Measurements from ENCODE around the gene PRDM2. TPM values are rescaled to one million over a fixed set of nuclear protein-coding genes. Genes with fewer than 3 reads are reported as not detected.
"Not testable (repeated sequence)": the region's sequence is repeated elsewhere in the genome, so short reads cannot be mapped to it uniquely, and the experiment has no call there.

PRDM2 gene
- total RNA-seq, 1 experiment from 2014 or later: 28.4 TPM

GRCh38 chr1:13681921-13682320 lies 18.1 kb upstream of the PRDM2 start:
- no peak for DNase-seq
- H3K27me3 ChIP-seq: no peaks in the 10 kb centered on the region
- H3K9me3 ChIP-seq (replicated peaks): no peaks in the 10 kb centered on the region; the same call in 1 of the 2 replicates
- no peak overlapping the region for H3K4me3 ChIP-seq
- no peaks in the 10 kb centered on the region for H3K36me3 ChIP-seq
- no peaks in the 10 kb centered on the region for H3K4me1 ChIP-seq
- H3K27ac ChIP-seq: no peak overlapping the region

GRCh38 chr1:13682444-13682843 lies 17.5 kb upstream of the PRDM2 start:
- Histone ChIP-seq H3K4me3 (no peak overlapping the region), H3K27ac (no peak overlapping the region), H3K9me3 (replicated peaks) (no peaks in the 10 kb centered on the region; the same call in 1 of the 2 replicates), H3K36me3 (no peaks in the 10 kb centered on the region), H3K27me3 (no peaks in the 10 kb centered on the region), H3K4me1 (no peaks in the 10 kb centered on the region)
- no peak for DNase-seq

GRCh38 chr1:13683206-13683605 lies 16.8 kb upstream of the PRDM2 start:
- H3K4me1 ChIP-seq: no peaks in the 10 kb centered on the region
- H3K27me3 ChIP-seq: no peaks in the 10 kb centered on the region
- no peaks in the 10 kb centered on the region for H3K36me3 ChIP-seq
- no peak overlapping the region for H3K4me3 ChIP-seq
- no peaks in the 10 kb centered on the region; the same call in 1 of the 2 replicates for H3K9me3 ChIP-seq (replicated peaks)
- no peak for DNase-seq
- H3K27ac ChIP-seq: no peak overlapping the region

- Histone ChIP-seq H3K36me3 (no peaks in the 10 kb centered on the region), H3K4me1 (no peaks in the 10 kb centered on the region), H3K9me3 (replicated peaks) (no peaks in the 10 kb centered on the region), H3K27ac (no peak overlapping the region), H3K4me3 (no peak overlapping the region), H3K27me3 (no peaks in the 10 kb centered on the region)
- no peak for DNase-seq
Observed at GRCh38 chr1:13687151-13687715, 12.8 kb upstream of the PRDM2 start.

- H3K4me1 ChIP-seq; DNase-seq; H3K9me3 ChIP-seq (replicated peaks); H3K36me3 ChIP-seq; H3K27ac ChIP-seq; H3K27me3 ChIP-seq; H3K4me3 ChIP-seq: not testable (repeated sequence)
Observed at GRCh38 chr1:13693094-13693493, 6.9 kb upstream of the PRDM2 start.

GRCh38 chr1:13694886-13695684 lies 4.9 kb upstream of the PRDM2 start:
- no peak overlapping the region for H3K4me3 ChIP-seq
- no peaks in the 10 kb centered on the region for H3K9me3 ChIP-seq (replicated peaks)
- H3K27ac ChIP-seq: no peak overlapping the region
- no peaks in the 10 kb centered on the region for H3K36me3 ChIP-seq
- 0 out of 2 replicates have a peak, but pooled peaks cover 3% of the 10 kb centered on the region for H3K27me3 ChIP-seq
- DNase-seq: no peak
- no peaks in the 10 kb centered on the region for H3K4me1 ChIP-seq

GRCh38 chr1:13697738-13698137 lies 2.2 kb upstream of the PRDM2 start:
- no peaks in the 10 kb centered on the region for H3K9me3 ChIP-seq (replicated peaks)
- H3K36me3 ChIP-seq: no peaks in the 10 kb centered on the region
- no peak overlapping the region for H3K27ac ChIP-seq
- no peaks in the 10 kb centered on the region for H3K4me1 ChIP-seq
- H3K27me3 ChIP-seq: peaks cover 7% of the 10 kb centered on the region
- no peak overlapping the region for H3K4me3 ChIP-seq
- DNase-seq: no peak

- Histone ChIP-seq H3K27me3 (peaks cover 19% of the 10 kb centered on the region), H3K27ac (no peak overlapping the region), H3K4me1 (no peaks in the 10 kb centered on the region), H3K4me3 (no peak overlapping the region), H3K9me3 (replicated peaks) (no peaks in the 10 kb centered on the region), H3K36me3 (no peaks in the 10 kb centered on the region)
- DNase-seq: no peak
Observed at GRCh38 chr1:13699510-13699909, 478 bp upstream of the PRDM2 start.

- Histone ChIP-seq H3K9me3 (replicated peaks) (no peaks in the 10 kb centered on the region), H3K36me3 (no peaks in the 10 kb centered on the region), H3K4me1 (no peaks in the 10 kb centered on the region), H3K27ac (no peak overlapping the region), H3K27me3 (peaks cover 19% of the 10 kb centered on the region), H3K4me3 (no peak overlapping the region)
- no peak for DNase-seq
Observed at GRCh38 chr1:13700521-13701270, 708 bp downstream of the PRDM2 start.

GRCh38 chr1:13701271-13701640 lies 1.3 kb downstream of the PRDM2 start:
- no peaks in the 10 kb centered on the region for H3K36me3 ChIP-seq
- no peaks in the 10 kb centered on the region for H3K4me1 ChIP-seq
- H3K27me3 ChIP-seq: peaks cover 19% of the 10 kb centered on the region
- no peak for DNase-seq
- H3K27ac ChIP-seq: no peak overlapping the region
- no peaks in the 10 kb centered on the region for H3K9me3 ChIP-seq (replicated peaks)
- no peak overlapping the region for H3K4me3 ChIP-seq

GRCh38 chr1:13702425-13703127 lies 2.6 kb downstream of the PRDM2 start:
- no peak overlapping the region for H3K27ac ChIP-seq
- H3K4me1 ChIP-seq: no peaks in the 10 kb centered on the region
- no peak for DNase-seq
- H3K4me3 ChIP-seq: no peak overlapping the region
- no peaks in the 10 kb centered on the region for H3K9me3 ChIP-seq (replicated peaks)
- H3K36me3 ChIP-seq: no peaks in the 10 kb centered on the region
- peaks cover 16% of the 10 kb centered on the region for H3K27me3 ChIP-seq

- no peak for DNase-seq
- Histone ChIP-seq H3K4me1 (no peaks in the 10 kb centered on the region), H3K4me3 (no peak overlapping the region), H3K9me3 (replicated peaks) (no peaks in the 10 kb centered on the region), H3K27ac (no peak overlapping the region), H3K27me3 (peaks cover 16% of the 10 kb centered on the region), H3K36me3 (no peaks in the 10 kb centered on the region)
Observed at GRCh38 chr1:13703128-13703513, 3.1 kb downstream of the PRDM2 start.

GRCh38 chr1:13703558-13704490 lies 3.8 kb downstream of the PRDM2 start:
- H3K36me3 ChIP-seq: no peaks in the 10 kb centered on the region
- H3K27ac ChIP-seq: no peak overlapping the region
- no peaks in the 10 kb centered on the region for H3K9me3 ChIP-seq (replicated peaks)
- no peak for DNase-seq
- H3K4me3 ChIP-seq: no peak overlapping the region
- no peaks in the 10 kb centered on the region for H3K4me1 ChIP-seq
- H3K27me3 ChIP-seq: peaks cover 16% of the 10 kb centered on the region

GRCh38 chr1:13706046-13706445 lies 6.1 kb downstream of the PRDM2 start:
- H3K9me3 ChIP-seq (replicated peaks): no peaks in the 10 kb centered on the region
- H3K27ac ChIP-seq: no peak overlapping the region
- DNase-seq: no peak
- H3K36me3 ChIP-seq: no peaks in the 10 kb centered on the region
- H3K4me3 ChIP-seq: no peak overlapping the region
- H3K4me1 ChIP-seq: no peaks in the 10 kb centered on the region
- peaks cover 16% of the 10 kb centered on the region for H3K27me3 ChIP-seq

Measured in SJCRH30 (cell line).